ENCODE measurements around the gene HSD11B1L.

The HSD11B1L gene

GRCh38 chr19:5686326-5686646 lies 5.5 kb downstream of the HSD11B1L start:
- POLR2A ChIA-PET: interaction anchor here (0.5 to 1.9 kb wide), 8 partner anchors 10 to 64 kb away, joined by 3 to 16 read pairs (median 4); partner anchors contain the start of genes CATSPERD, LONP1, SAFB and SAFB2
- CTCF ChIA-PET: interaction anchor here (0.7 to 2.2 kb wide), 10 partner anchors 9 to 831 kb away, joined by 3 to 9 read pairs (median 4); no protein-coding TSS in a partner anchor

GRCh38 chr19:5686647-5687359 lies 6.0 kb downstream of the HSD11B1L start:
- Histone ChIP-seq H3K4me3 (ENCODE audit: low read depth, low read length) (peak overlapping the region; percentile 58), H3K4me1 (ENCODE audit: control insufficient read depth, insufficient read depth, low read length) (no peaks in the 10 kb centered on the region), H3K27ac (ENCODE audit: extremely low read depth, low read depth, low read length) (no peak overlapping the region), H3K36me3 (ENCODE audit: control insufficient read depth in 2 of 2, insufficient read depth in 1 of 2, low read length in 2 of 2) (peaks cover 0 to 16% of the 10 kb centered on the region in 2 experiments; a peak in 2 of 3 replicates), H3K9me3 (ENCODE audit: control insufficient read depth, insufficient read depth, low read depth, low read length) (no peaks in the 10 kb centered on the region)
- ChIA-PET POLR2A (interaction anchor here (0.5 to 1.9 kb wide), 15 partner anchors 9 to 820 kb away, joined by 3 to 16 read pairs (median 3); partner anchors contain the start of genes CATSPERD, LONP1, PLIN3 and RANBP3), CTCF (interaction anchor here (0.5 to 2.2 kb wide), 20 partner anchors 10 to 1951 kb away, joined by 3 to 12 read pairs (median 3); partner anchors contain the start of gene CATSPERD)
- TF ChIP-seq BCL11A (tag by site-specific recombination; IDR thresholded peaks at IDR 0.05; ENCODE audit: low read depth): 0 out of 2 replicates have a peak, but pooled peaks have one; percentile 23
- TF ChIP-seq GLIS2 (tag by site-specific recombination; IDR thresholded peaks at IDR 0.05): no peak
- TF ChIP-seq ZNF600 (tag by site-specific recombination; IDR thresholded peaks at IDR 0.05): peak; percentile 87
- TF ChIP-seq EGR2 (tag by site-specific recombination; IDR thresholded peaks at IDR 0.05; ENCODE audit: low read depth): peak; percentile 8; the same call in 1 of the 2 replicates
- TF ChIP-seq BCL11B (tag by site-specific recombination; IDR thresholded peaks at IDR 0.05; ENCODE audit: low read depth): peak; percentile 81; the same call in 1 of the 2 replicates
- TF ChIP-seq ZNF660 (tag by site-specific recombination; IDR thresholded peaks at IDR 0.05): 0 out of 2 replicates have a peak, but pooled peaks have one; percentile 28
- TF ChIP-seq ZBTB48 (tag by site-specific recombination; IDR thresholded peaks at IDR 0.05): peak; percentile 59; the same call in 1 of the 2 replicates
- peak; percentile 96 for TF ChIP-seq SP2 (tag by site-specific recombination; IDR thresholded peaks at IDR 0.05)
- TF ChIP-seq, protein P1, sequence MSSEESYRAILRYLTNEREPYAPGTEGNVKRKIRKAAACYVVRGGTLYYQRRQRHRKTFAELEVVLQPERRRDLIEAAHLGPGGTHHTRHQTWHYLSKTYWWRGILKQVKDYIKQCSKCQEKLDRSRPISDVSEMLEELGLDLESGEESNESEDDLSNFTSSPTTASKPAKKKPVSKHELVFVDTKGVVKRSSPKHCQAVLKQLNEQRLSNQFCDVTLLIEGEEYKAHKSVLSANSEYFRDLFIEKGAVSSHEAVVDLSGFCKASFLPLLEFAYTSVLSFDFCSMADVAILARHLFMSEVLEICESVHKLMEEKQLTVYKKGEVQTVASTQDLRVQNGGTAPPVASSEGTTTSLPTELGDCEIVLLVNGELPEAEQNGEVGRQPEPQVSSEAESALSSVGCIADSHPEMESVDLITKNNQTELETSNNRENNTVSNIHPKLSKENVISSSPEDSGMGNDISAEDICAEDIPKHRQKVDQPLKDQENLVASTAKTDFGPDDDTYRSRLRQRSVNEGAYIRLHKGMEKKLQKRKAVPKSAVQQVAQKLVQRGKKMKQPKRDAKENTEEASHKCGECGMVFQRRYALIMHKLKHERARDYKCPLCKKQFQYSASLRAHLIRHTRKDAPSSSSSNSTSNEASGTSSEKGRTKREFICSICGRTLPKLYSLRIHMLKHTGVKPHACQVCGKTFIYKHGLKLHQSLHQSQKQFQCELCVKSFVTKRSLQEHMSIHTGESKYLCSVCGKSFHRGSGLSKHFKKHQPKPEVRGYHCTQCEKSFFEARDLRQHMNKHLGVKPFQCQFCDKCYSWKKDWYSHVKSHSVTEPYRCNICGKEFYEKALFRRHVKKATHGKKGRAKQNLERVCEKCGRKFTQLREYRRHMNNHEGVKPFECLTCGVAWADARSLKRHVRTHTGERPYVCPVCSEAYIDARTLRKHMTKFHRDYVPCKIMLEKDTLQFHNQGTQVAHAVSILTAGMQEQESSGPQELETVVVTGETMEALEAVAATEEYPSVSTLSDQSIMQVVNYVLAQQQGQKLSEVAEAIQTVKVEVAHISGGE (tag by site-specific recombination; conservative IDR thresholded peaks at IDR 0.05; ENCODE audit: low read depth): peak; percentile 97
- TF ChIP-seq, protein P2, sequence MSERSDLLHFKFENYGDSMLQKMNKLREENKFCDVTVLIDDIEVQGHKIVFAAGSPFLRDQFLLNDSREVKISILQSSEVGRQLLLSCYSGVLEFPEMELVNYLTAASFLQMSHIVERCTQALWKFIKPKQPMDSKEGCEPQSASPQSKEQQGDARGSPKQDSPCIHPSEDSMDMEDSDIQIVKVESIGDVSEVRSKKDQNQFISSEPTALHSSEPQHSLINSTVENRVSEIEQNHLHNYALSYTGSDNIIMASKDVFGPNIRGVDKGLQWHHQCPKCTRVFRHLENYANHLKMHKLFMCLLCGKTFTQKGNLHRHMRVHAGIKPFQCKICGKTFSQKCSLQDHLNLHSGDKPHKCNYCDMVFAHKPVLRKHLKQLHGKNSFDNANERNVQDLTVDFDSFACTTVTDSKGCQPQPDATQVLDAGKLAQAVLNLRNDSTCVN (tag by site-specific recombination; optimal IDR thresholded peaks at IDR 0.05): peak; percentile 42
- TF ChIP-seq ZNF221 (tag by site-specific recombination; IDR thresholded peaks at IDR 0.05; ENCODE audit: borderline replicate concordance): peak; percentile 22; the same call in 1 of the 2 replicates
- TF ChIP-seq, protein P3, sequence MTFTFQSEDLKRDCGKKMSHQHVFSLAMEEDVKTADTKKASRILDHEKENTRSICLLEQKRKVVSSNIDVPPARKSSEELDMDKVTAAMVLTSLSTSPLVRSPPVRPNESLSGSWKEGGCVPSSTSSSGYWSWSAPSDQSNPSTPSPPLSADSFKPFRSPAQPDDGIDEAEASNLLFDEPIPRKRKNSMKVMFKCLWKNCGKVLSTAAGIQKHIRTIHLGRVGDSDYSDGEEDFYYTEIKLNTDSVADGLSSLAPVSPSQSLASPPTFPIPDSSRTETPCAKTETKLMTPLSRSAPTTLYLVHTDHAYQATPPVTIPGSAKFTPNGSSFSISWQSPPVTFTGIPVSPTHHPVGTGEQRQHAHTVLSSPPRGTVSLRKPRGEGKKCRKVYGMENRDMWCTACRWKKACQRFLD (tag by site-specific recombination; IDR thresholded peaks at IDR 0.05): 0 out of 2 replicates have a peak, but pooled peaks have one; percentile 40
- peak; percentile 57 for TF ChIP-seq ZNF654 (tag by site-specific recombination; IDR thresholded peaks at IDR 0.05; ENCODE audit: low read depth)
- peak; percentile 40; the same call in 1 of the 2 replicates for TF ChIP-seq ZNF629 (tag by site-specific recombination; IDR thresholded peaks at IDR 0.05)
- no peak for TF ChIP-seq ZNF585B (tag by site-specific recombination; IDR thresholded peaks at IDR 0.05)
- no peak for TF ChIP-seq ZNF677 (tag by site-specific recombination; IDR thresholded peaks at IDR 0.05)
- TF ChIP-seq, protein P4, sequence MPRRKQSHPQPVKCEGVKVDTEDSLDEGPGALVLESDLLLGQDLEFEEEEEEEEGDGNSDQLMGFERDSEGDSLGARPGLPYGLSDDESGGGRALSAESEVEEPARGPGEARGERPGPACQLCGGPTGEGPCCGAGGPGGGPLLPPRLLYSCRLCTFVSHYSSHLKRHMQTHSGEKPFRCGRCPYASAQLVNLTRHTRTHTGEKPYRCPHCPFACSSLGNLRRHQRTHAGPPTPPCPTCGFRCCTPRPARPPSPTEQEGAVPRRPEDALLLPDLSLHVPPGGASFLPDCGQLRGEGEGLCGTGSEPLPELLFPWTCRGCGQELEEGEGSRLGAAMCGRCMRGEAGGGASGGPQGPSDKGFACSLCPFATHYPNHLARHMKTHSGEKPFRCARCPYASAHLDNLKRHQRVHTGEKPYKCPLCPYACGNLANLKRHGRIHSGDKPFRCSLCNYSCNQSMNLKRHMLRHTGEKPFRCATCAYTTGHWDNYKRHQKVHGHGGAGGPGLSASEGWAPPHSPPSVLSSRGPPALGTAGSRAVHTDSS (tag by site-specific recombination; IDR thresholded peaks at IDR 0.05): no peak
- TF ChIP-seq ZXDB (tag by site-specific recombination; IDR thresholded peaks at IDR 0.05): peak; percentile 93

More at GRCh38 chr19:5686326-5686646, 5.5 kb downstream of the HSD11B1L start:
- no peak overlapping the region for H3K27ac ChIP-seq (ENCODE audit: extremely low read depth, low read depth, low read length)
- no peak overlapping the region; the same call in 1 of the 2 replicates for H3K4me3 ChIP-seq (ENCODE audit: low read depth, low read length)
- TF ChIP-seq KLF1 (tag by site-specific recombination; IDR thresholded peaks at IDR 0.05) (peak; percentile 88), SCRT2 (tag by site-specific recombination; IDR thresholded peaks at IDR 0.05) (peak; percentile 99), SCRT1 (tag by site-specific recombination; IDR thresholded peaks at IDR 0.05; ENCODE audit: borderline replicate concordance) (peak; percentile 93)
- TF ChIP-seq, protein P5, sequence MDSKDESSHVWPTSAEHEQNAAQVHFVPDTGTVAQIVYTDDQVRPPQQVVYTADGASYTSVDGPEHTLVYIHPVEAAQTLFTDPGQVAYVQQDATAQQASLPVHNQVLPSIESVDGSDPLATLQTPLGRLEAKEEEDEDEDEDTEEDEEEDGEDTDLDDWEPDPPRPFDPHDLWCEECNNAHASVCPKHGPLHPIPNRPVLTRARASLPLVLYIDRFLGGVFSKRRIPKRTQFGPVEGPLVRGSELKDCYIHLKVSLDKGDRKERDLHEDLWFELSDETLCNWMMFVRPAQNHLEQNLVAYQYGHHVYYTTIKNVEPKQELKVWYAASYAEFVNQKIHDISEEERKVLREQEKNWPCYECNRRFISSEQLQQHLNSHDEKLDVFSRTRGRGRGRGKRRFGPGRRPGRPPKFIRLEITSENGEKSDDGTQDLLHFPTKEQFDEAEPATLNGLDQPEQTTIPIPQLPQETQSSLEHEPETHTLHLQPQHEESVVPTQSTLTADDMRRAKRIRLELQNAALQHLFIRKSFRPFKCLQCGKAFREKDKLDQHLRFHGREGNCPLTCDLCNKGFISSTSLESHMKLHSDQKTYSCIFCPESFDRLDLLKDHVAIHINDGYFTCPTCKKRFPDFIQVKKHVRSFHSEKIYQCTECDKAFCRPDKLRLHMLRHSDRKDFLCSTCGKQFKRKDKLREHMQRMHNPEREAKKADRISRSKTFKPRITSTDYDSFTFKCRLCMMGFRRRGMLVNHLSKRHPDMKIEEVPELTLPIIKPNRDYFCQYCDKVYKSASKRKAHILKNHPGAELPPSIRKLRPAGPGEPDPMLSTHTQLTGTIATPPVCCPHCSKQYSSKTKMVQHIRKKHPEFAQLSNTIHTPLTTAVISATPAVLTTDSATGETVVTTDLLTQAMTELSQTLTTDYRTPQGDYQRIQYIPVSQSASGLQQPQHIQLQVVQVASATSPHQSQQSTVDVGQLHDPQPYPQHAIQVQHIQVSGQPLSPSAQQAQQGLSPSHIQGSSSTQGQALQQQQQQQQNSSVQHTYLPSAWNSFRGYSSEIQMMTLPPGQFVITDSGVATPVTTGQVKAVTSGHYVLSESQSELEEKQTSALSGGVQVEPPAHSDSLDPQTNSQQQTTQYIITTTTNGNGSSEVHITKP (tag by site-specific recombination; IDR thresholded peaks at IDR 0.05): no peak
- H3K36me3 ChIP-seq (ENCODE audit: control insufficient read depth in 2 of 2, insufficient read depth in 1 of 2, low read length in 2 of 2): peaks cover 0 to 11% of the 10 kb centered on the region in 2 experiments; a peak in 2 of 3 replicates
- H3K4me1 ChIP-seq (ENCODE audit: control insufficient read depth, insufficient read depth, low read length): no peaks in the 10 kb centered on the region
- no peaks in the 10 kb centered on the region for H3K9me3 ChIP-seq (ENCODE audit: control insufficient read depth, insufficient read depth, low read depth, low read length)
